SK-N-MC (cell line): ENCODE results near the gene GPC6.

Experiments used
- EZH2 ChIP-seq: fragments of 200-600 bp; sonication (generic); IDR thresholded peaks from one replicate; pipeline ENCODE4 v1.6.1; 2017; ENCODE audit warnings: antibody characterized with exemption
- POLR2AphosphoS5 ChIP-seq: IDR thresholded peaks from 2 replicates; pipeline ENCODE4 v1.6.1; 2012; ENCODE audit warnings: mild to moderate bottlenecking, low read depth, low read length, borderline replicate concordance

- TF ChIP-seq EZH2 = no peak
- TF ChIP-seq POLR2AphosphoS5 = no peak
These were observed 59.4 kb downstream of the GPC6 start for GRCh38 chr13:93286047-93286446.
